ENCODE data around the gene EEA1. TPM values are rescaled to one million over a fixed set of nuclear protein-coding genes. Genes with fewer than 3 reads are reported as not detected.

The EEA1 gene
- total RNA-seq (10 to 100 TPM; 14.7 to 31.2 (median 25.5) TPM), polyA plus RNA-seq (1 to 10 TPM; 2.3 to 3.6 (median 2.5) TPM)
- long read RNA-seq, donor 1 = 0 reads
- long read RNA-seq, donor 2 = 0 reads

DNA sequence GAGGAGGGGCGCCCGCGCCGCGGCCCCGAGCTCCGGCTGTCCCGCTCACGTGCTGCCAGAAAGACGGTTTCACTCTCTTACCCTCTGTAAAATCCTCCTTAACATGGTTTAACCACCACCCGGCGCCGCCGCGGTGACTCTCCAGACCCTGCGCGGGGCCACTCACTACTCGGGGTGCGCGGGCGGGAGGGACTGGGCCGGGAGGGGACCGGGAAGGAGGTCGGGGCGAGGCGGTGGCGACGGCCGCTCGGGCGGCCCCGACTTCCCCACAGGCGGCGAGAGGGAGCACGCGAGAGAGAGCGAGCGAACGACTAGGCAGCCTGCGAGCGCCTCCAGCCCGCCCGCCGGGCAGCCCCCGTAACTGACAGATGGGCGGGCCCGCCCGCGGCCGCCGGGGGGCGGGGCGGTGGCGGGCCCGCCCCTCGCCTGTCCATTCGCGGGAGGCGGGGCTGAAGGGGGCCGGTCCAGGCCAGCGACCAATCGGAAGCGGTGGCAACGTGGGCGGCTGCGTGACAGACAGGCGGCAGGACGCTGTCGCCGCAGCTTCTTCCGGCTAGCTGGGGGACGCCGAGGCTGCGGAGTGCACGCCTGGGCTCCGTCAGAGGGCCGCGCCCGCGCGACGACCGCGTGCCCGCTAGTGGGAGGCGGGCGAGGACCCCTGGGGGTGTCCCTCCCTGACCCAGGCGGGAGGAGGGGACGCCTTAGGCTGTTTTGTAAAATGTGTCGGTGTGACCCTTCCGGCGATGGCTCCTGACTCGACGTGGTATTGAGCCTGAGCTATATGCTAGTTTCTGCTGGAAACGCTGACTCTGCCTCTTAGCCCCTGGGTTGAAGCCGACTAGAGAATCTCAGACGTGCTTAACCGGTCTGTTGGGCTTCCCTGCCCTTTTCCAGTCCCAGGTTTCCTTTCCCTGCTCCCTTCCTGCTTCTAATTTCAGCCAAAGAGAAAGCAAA, at the start of gene EEA1:
Gene EEA1 (minus strand): TSS at position 334 of the 954 bp plus-strand sequence. CDS start 229 bp downstream, at position 105.
- Histone ChIP-seq H3K4me3 (peak within 1 kb of the TSS; percentile 54 to 90 (median 68)), H3K4me1 (peaks cover 9 to 55% (median 35%) of the 10 kb centered on the region in 6 donors), H3K9me3 (no peaks in the 10 kb centered on the region), H3K27ac (peak within 1 kb of the TSS; percentile 98 to 100 (median 99)), H3K27me3 (replicated peaks in 1 of 7) (no peaks in the 10 kb centered on the region), H3K36me3 (no peaks in the 10 kb centered on the region)
- TF ChIP-seq POLR2AphosphoS5 (IDR thresholded peaks at IDR 0.05) (peak; percentile 98 to 100 (median 99)), POLR2A (IDR thresholded peaks at IDR 0.05) (peak; percentile 64 to 89 (median 88))
- TF ChIP-seq, protein P1, sequence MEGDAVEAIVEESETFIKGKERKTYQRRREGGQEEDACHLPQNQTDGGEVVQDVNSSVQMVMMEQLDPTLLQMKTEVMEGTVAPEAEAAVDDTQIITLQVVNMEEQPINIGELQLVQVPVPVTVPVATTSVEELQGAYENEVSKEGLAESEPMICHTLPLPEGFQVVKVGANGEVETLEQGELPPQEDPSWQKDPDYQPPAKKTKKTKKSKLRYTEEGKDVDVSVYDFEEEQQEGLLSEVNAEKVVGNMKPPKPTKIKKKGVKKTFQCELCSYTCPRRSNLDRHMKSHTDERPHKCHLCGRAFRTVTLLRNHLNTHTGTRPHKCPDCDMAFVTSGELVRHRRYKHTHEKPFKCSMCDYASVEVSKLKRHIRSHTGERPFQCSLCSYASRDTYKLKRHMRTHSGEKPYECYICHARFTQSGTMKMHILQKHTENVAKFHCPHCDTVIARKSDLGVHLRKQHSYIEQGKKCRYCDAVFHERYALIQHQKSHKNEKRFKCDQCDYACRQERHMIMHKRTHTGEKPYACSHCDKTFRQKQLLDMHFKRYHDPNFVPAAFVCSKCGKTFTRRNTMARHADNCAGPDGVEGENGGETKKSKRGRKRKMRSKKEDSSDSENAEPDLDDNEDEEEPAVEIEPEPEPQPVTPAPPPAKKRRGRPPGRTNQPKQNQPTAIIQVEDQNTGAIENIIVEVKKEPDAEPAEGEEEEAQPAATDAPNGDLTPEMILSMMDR (IDR thresholded peaks at IDR 0.05 in 8 of 11, conservative IDR thresholded peaks at IDR 0.05 in 3 of 11) = peak in 8 of 11 experiments; percentile 10 to 67 (median 50)
- WGBS, 5 donors = 0% methylated on average over 9 to 98 of the region's 98 CpGs
- intact Hi-C loops (cut with DNase I; ENCODE audit: low total_unique reads) = no loop called here
- DNase-seq = peak; percentile 99

DNA sequence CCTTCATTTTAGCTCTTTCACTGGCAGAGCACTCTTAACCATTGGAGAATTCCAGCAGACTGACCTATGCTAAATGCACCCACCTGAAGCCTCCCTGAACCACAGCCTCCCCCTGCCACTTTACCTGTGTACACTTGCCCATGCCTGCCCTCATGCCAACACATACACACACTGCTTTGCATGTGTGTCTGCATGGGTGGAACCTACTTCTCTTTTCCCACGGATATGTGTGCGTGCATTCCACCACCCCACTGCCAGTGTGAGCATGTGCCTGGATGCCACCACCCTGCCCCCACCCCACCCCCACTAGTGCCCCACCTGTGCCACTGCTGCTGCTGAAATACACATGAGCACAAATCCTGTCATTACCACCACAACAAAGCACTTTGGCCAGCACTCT, 49.5 kb upstream of the EEA1 start:
- Histone ChIP-seq H3K36me3 (peaks cover 0 to 4% (median 0%) of the 10 kb centered on the region in 6 donors), H3K4me3 (no peak overlapping the region), H3K27ac (peak overlapping the region in 4 of 8 donors; percentile 23 to 62 (median 42)), H3K27me3 (replicated peaks in 1 of 7) (no peaks in the 10 kb centered on the region), H3K9me3 (peaks cover 0 to 57% (median 46%) of the 10 kb centered on the region in 8 donors), H3K4me1 (peaks cover 0 to 9% (median under 1%) of the 10 kb centered on the region in 6 donors)
- no peak for DNase-seq
- intact Hi-C loops (cut with DNase I; ENCODE audit: low total_unique reads) = no loop called here
- TF ChIP-seq POLR2A (IDR thresholded peaks at IDR 0.05) = no peak
- TF ChIP-seq, protein P1 (IDR thresholded peaks at IDR 0.05 in 8 of 11, conservative IDR thresholded peaks at IDR 0.05 in 3 of 11) = no peak
- TF ChIP-seq POLR2AphosphoS5 (IDR thresholded peaks at IDR 0.05) = no peak
- WGBS, 5 donors = 63 to 80% (median 75%) methylated on average over 2 of the region's 2 CpGs

DNA sequence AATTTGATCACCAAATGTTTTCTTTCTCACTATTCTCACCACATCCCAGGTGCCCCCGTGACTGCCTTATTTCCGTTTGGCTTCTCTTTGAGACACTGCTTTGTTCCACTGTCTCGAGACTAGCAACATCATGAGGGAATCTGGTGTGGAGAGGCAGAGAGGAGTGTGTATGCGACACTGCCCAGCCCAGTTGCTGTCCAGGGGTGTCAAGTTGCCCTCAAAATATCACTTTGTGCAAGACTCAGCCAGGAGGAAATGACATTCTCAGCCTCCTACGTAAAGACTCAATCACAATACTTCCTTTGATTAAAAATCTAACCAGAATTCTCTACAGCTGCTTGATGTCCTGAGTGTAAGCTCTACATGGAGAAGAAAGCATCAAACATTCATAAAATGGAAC, 48.2 kb upstream of the EEA1 start:
- H3K27me3 ChIP-seq (replicated peaks in 1 of 7) = no peaks in the 10 kb centered on the region
- TF ChIP-seq, protein P1 (IDR thresholded peaks at IDR 0.05 in 8 of 11, conservative IDR thresholded peaks at IDR 0.05 in 3 of 11) = no peak
- TF ChIP-seq POLR2A (IDR thresholded peaks at IDR 0.05) (no peak), POLR2AphosphoS5 (IDR thresholded peaks at IDR 0.05) (no peak)
- H3K4me1 ChIP-seq = peaks cover 0 to 21% (median 6%) of the 10 kb centered on the region in 6 donors
- WGBS, 5 donors = 70 to 81% (median 75%) methylated on average over 5 of the region's 5 CpGs
- DNase-seq = no peak
- peaks cover 0 to 4% (median 0%) of the 10 kb centered on the region in 6 donors for H3K36me3 ChIP-seq
- intact Hi-C loops (cut with DNase I; ENCODE audit: low total_unique reads) = no loop called here
- H3K4me3 ChIP-seq = no peak overlapping the region
- peaks cover 0 to 44% (median 37%) of the 10 kb centered on the region in 8 donors for H3K9me3 ChIP-seq
- peak overlapping the region in 3 of 8 donors; percentile 20 to 50 (median 34) for H3K27ac ChIP-seq

DNA sequence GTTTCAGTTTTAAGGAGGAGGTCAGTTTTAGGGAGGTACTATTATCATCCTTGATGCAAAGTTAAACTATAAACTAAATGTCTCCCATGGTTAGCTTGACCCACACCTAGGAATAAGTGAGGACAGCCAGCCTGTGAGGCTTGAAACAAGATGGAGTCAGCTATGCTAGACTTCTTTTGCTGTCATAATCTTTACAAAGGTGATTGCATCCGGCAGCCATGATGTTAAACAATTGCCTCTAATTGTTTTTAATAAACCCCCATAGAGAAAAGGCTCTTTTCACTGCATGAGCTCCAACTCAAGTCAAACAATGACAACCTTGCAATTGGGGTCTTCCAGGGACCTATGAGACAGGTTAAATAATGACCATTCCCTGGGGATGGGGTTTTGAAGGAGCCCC, 45.7 kb upstream of the EEA1 start:
- H3K27ac ChIP-seq = peak overlapping the region in 2 of 8 donors; percentile 67 to 71
- H3K4me3 ChIP-seq = no peak overlapping the region
- H3K36me3 ChIP-seq = peaks cover 0 to 4% (median 0%) of the 10 kb centered on the region in 6 donors
- peaks cover 0 to 42% (median 24%) of the 10 kb centered on the region in 6 donors for H3K4me1 ChIP-seq
- 86 to 97% (median 91%) methylated on average over 1 of the region's 1 CpG for whole genome bisulfite sequencing, 5 donors
- DNase-seq = no peak
- intact Hi-C loops (cut with DNase I; ENCODE audit: low total_unique reads) = no loop called here
- peaks cover 0 to 18% (median 13%) of the 10 kb centered on the region in 8 donors for H3K9me3 ChIP-seq
- TF ChIP-seq, protein P1 (IDR thresholded peaks at IDR 0.05 in 8 of 11, conservative IDR thresholded peaks at IDR 0.05 in 3 of 11) = no peak
- no peak for TF ChIP-seq POLR2AphosphoS5 (IDR thresholded peaks at IDR 0.05)
- no peak for TF ChIP-seq POLR2A (IDR thresholded peaks at IDR 0.05)
- H3K27me3 ChIP-seq (replicated peaks in 1 of 7) = no peaks in the 10 kb centered on the region
